GM18526 (cell line): ENCODE data around the gene LSMEM2.

ENCODE experiments used
- POLR2A ChIP-seq: IDR thresholded peaks from 3 replicates; pipeline ENCODE4 v1.6.1; 2011; ENCODE audit not compliant: insufficient read length; ENCODE audit errors: extremely low read depth

LSMEM2 gene

GRCh38 chr3:50278880-50279224 lies at the start of gene LSMEM2:
LSMEM2 (plus strand) TSS chr3:50279087; CDS start chr3:50279114, 27 bp downstream.
- no peak for TF ChIP-seq POLR2A

GRCh38 chr3:50229490-50229889 lies 49.4 kb upstream of the LSMEM2 start:
- no peak for TF ChIP-seq POLR2A

GRCh38 chr3:50230104-50230793 lies 48.6 kb upstream of the LSMEM2 start:
- no peak for TF ChIP-seq POLR2A

GRCh38 chr3:50230794-50231125 lies 48.1 kb upstream of the LSMEM2 start:
- TF ChIP-seq POLR2A, result no peak

GRCh38 chr3:50231581-50231980 lies 47.3 kb upstream of the LSMEM2 start:
- no peak for TF ChIP-seq POLR2A

- no peak for TF ChIP-seq POLR2A
Measured at GRCh38 chr3:50232303-50232702, 46.6 kb upstream of the LSMEM2 start.

GRCh38 chr3:50233176-50233575 lies 45.7 kb upstream of the LSMEM2 start:
- TF ChIP-seq POLR2A, result no peak

- peak; percentile 97 for TF ChIP-seq POLR2A
Measured at GRCh38 chr3:50235716-50236483, 43.0 kb upstream of the LSMEM2 start, which contains the start of gene GNAI2. GNAI2 (plus strand) TSS chr3:50236204; CDS start chr3:50236336, 132 bp downstream.

- TF ChIP-seq POLR2A, result no peak
Measured at GRCh38 chr3:50236484-50237132, 42.3 kb upstream of the LSMEM2 start.

- no peak for TF ChIP-seq POLR2A
Measured at GRCh38 chr3:50237133-50237651, 41.7 kb upstream of the LSMEM2 start.

GRCh38 chr3:50237754-50238548 lies 40.9 kb upstream of the LSMEM2 start:
- peak; percentile 52 for TF ChIP-seq POLR2A

GRCh38 chr3:50238549-50239026 lies 40.3 kb upstream of the LSMEM2 start:
- TF ChIP-seq POLR2A, result no peak

GRCh38 chr3:50239649-50240048 lies 39.2 kb upstream of the LSMEM2 start:
- TF ChIP-seq POLR2A, result no peak

GRCh38 chr3:50241163-50241562 lies 37.7 kb upstream of the LSMEM2 start:
- TF ChIP-seq POLR2A, result no peak
